Cardiac septum (tissue), 1 donor: ENCODE measurements around the gene ADRA1B. TPM values are rescaled to one million over a fixed set of nuclear protein-coding genes. Genes with fewer than 3 reads are reported as not detected.
"Not testable (repeated sequence)": the region's sequence is repeated elsewhere in the genome, so short reads cannot be mapped to it uniquely, and the experiment has no call there.

Source experiments
- DNase-seq: peaks from one replicate; pipeline ENCODE4 v3.0.0-alpha.2; 2020; ENCODE audit warnings: low spot score
- intact Hi-C: fragments of 100-400 bp; cut with DNase I; formaldehyde crosslinking; loops from one replicate; pipeline ENCODE4 v1.14.0; 2022
- total RNA-seq: library from RNA; stranded (reverse); fragmentation: NEBNext Ultra II Directional; extraction: Animal tissue kit (Norgen Biotek cat#: 25700); gene quantifications from one replicate; pipeline ENCODE4 v1.2.1, GENCODE V29; 2021
- donor health status: DM: no; HTN: no; CAD: no.

The ADRA1B gene
- total RNA-seq, 1 donor from 2014 or later: 4.9 TPM

DNA sequence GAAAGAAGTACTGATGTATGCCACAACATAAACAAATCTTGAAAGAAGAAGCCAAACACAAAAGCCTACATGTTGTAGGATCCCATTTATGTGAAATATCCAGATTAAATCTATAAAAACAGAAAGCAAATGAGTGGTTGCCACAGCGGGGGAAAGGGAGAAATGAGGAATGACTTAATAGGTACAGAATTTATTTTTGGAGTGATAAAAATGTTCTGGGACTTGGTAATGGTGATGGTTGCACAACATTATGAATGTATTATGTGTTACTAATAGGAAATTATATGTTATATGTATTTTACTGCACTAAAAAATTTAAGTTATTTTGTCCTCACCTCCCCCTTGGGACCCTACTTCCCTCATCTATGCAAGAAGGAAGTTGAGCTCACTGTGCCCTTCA lies 76.3 kb downstream of the ADRA1B start:
- intact Hi-C loops: no loop called here
- DNase-seq: no peak

DNA sequence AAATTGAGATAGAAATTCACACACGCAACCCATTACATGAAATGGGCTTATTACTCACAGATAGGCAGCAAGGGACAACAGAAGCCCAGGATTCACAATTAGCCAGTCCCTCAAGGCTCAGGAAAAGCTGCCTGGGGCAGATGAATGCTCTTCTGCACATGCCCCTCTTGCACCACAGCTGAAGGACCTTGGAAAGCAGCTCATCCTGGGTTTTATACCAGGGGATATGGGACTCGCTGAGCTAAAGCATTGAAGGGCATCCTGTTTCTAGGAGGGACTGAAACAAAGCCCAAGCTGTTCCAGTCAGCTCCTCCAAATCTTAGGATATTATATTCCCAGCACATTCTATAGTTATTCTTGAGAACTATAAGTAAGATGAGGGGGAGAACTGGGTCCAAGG lies 76.9 kb downstream of the ADRA1B start:
- intact Hi-C loops: no loop called here
- DNase-seq: no peak

DNA sequence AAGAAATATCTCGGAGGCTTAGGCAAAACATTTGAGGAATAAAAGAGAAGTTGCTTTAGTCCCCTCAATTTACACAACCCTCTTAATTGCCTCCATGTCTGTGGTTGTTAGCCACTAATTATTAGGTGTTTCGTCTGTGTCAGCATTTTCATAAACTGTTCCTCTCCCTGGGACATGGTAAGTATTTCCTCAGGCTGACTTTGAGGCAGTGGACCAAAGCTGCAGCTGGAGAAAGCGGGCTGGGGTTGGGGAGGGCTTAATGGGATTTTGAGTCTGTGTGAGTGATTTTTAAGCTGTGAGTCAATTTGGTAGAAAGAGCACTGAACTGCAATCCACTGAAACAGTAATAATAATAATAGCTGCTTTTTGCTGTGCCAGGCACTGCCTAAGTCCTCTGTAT lies 79.6 kb downstream of the ADRA1B start:
- no peak for DNase-seq
- intact Hi-C loops: no loop called here

DNA sequence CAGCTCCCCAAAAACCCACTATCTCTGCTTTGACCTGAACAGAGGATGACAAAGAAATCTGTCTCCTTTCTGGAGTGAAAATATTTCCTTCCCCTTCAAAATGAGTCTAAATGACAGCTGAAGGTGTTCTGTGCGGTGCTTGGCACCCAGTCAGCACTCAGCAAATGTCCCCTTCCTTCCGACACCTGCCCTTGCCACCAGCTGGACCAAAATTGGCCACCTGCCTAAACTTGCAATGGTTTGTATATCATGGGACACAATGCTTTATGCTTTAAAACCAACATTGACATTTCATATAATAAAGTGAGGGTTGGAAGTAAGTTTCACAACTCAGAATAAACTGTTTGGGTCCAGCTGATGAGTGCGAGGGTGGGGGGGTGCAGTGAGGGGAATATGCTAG lies 85.2 kb downstream of the ADRA1B start:
- intact Hi-C loops: no loop called here
- no peak for DNase-seq

DNA sequence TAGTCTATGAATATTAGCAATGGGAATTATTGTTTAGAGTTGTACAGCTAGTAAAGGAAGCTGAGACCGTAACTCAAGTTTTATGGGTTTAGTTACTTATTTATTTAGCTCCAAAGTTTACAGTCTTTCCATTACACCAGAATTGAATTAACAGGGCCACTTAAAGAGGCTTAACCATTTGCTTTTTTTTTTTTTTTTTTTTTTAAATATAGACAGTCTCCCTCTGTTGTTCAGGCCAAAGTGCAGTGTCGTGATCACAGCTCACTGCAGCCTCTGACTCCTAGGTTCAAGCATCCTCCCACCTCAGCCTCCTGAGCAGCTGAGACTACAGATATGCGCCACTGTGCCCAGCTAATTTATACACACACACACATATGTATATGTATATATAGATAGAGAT lies 91.2 kb downstream of the ADRA1B start:
- DNase-seq: no peak
- intact Hi-C loops: no loop called here

DNA sequence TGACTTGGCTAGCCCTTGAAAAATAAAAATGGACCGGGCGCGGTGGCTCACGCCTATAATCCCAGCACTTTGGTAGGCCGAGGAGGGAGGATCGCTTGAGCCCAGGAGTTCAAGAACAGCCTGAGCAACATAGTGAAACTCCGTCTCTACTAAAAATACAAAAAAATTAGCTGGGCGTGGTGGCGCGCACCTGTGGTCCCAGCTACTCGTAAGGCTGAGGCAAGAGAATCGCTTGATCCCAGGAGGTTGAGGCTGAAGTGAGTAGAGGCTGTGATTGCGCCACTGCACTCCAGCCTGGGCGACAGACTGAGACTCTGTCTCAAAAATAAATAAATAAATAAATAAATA lies 92.2 kb downstream of the ADRA1B start:
- intact Hi-C loops, DNase-seq: not testable (repeated sequence)

DNA sequence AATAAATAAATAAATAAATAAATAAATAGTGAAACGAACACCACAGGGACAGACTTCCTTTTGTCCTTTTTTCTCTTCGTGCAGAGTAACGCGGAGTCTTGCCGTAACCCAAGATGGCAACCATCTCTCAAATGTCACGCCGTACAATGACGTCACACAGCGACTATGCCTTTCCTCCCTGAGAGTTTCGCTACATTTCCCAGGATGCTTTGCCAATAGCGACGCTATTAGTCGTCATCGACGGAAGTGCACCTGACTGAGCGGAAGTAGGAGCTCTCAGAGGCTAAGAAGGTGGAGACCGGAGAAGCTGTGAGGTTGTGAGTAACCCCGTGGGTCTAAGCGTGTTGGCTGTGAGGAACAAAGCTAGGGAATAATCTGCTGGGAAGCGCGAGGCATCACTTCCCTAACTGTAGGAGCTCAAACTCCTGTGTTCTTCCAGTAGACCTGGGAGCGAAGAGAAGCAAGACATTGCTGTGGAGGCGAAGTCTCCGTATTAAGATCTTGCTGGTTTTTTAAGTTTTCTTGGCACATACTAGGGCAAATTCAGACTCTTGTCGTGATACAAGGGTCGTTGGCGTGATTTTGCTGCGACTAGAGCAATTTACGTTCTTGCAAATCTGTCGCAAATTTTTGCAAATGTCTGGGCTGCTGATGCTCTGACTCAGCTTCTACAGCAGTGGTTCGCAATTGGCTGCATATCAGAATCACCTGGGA lies 92.8 kb downstream of the ADRA1B start, which contains the start of gene TTC1:
Gene TTC1 (plus strand): TSS at position 263 of the 714 bp plus-strand sequence. CDS start 1,390 bp downstream, outside the sequence.
- DNase-seq: peak; percentile 97
- intact Hi-C loops: no loop called here

DNA sequence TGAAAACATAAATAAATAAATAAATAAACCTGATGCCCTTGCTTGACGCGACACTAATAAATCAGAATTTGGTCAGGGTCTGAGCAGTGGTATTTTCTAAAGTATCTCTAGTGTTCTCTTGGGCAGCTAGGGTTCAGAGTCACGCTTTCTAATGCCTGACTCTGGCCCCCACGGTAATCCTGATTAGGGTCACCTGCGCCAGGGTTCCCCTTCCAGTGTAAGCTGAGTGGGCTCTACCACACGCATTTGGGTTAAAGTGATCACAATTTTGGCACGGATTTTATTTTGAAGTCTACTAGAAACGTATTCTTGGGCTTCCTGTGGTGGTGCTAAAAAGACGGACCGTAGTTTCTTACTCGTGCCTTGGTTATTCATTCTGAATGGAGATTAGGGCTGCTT lies 93.3 kb downstream of the ADRA1B start:
- no peak for DNase-seq
- intact Hi-C loops: no loop called here

DNA sequence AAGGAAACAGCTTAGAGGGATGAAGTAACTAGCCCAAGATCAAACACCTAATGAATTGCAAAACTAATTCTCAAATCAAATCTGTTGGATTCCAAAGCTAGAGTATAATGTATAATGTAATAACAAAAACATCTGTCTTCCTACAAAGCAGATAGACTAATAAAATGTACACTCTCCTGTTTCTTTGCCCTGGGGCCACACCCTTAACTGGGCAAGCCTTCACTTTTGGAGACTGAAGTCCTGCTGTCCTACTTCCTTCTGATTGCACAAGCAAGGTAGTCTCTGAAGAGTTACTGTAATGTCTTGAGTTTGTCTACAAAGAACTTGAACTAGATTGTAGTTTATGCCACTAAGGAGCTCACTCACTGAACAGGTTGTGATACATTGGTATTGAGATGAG lies 95.2 kb downstream of the ADRA1B start:
- DNase-seq: no peak
- intact Hi-C loops: loop anchor here (10.0 kb wide), 1 partner anchor 183 kb away; no protein-coding TSS in a partner anchor

DNA sequence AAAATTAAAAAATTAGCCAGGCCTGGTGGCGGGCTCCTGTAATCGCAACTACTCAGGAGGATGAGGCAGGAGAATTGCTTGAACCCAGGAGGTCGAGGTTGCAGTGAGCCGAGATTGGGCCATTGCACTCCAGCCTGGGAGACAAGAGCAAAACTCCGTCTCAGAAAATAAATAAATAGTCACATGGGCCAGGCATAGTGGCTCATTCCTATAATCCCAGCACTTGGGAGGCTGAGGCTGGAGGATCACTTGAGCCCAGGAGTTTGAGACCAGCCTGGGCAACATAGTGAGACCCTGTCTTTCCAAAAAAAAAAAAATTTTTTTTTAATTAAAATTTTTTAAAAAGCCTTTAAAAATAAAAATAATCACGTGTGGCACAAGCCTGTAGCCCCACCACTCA lies 97.9 kb downstream of the ADRA1B start:
- not testable (repeated sequence) for DNase-seq
- intact Hi-C loops: loop anchor here (10.0 kb wide), 1 partner anchor 181 kb away; no protein-coding TSS in a partner anchor

DNA sequence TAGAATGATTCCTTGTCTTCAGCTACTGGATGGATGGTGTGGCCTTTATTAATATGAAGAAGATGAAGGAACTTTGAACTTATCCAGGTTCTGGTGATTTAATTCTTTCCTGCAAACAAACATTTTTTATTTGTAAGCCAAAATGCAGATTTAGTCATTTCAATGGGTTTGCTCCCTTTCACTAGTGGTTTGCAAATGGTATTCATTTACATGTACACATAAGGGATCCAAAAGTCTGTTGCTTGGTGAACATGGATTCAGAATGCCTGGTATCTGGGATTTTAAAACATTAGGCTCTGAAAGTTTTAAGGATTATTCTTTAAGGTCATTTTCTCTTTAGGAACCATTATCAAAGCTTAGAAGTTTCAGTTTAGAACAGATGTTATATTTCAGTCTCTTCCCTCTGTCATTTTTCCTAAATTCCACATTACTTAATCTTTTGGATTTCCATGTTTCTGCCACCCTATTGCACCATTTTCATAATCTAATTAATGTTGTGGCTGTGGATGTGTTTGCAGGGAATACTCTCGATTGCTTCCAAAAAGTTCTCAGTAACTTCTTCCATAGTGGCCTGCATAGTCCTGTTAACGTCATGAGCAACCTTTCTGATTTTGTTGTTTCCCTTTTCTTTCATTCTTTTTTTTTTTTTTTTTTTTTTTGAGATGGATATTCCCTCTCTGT lies 102.8 kb downstream of the ADRA1B start:
- no peak for DNase-seq
- intact Hi-C loops: loop anchor here (10.0 kb wide), 1 partner anchor 176 kb away; no protein-coding TSS in a partner anchor

DNA sequence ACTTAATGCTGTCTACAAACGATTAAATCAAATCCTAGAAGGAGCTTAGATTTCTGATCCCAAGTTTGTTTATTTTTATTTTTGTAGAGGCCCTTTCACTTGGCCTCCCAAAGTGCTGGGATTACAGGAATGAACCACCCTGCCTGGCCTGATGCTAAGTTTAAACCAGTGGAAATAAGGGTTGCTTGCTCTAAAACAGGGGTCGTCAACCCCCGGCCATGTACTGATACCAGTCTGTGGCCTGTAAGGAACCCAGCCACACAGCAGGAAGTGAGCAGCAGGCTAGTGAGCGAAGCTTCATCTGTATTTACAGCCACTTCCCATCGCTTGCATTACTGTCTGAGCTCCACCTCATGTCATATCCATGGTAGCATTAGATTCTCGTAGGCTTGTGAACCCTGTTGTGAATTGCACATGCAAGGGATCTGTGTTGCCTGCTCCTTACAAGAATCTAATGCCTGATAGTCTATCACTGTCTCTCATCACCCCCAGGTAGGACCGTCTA lies 104.0 kb downstream of the ADRA1B start:
- intact Hi-C loops: loop anchor here (2.0 to 5.0 kb wide), 2 partner anchors 324 to 377 kb away; no protein-coding TSS in a partner anchor
- no peak for DNase-seq

DNA sequence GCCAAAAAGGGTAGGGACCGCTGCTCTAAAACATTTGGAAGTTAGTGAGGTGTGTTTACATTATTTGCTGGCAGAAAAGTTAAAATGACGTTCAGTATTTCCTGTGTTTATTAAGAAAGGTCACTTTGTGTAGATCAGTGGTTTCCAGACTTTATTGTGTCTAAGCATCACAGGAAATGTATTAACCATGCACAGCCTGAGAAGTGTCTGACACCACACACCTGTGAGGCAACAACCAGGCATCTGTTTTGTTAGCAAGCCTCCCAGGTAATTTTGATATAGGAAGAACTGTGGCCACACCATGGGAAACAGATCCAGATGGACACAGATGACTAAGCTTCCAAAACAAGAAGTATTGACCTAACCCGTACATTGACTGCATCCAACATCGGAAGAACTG lies 104.7 kb downstream of the ADRA1B start:
- DNase-seq: no peak
- intact Hi-C loops: loop anchor here (2.0 to 5.0 kb wide), 2 partner anchors 324 to 376 kb away; no protein-coding TSS in a partner anchor

DNA sequence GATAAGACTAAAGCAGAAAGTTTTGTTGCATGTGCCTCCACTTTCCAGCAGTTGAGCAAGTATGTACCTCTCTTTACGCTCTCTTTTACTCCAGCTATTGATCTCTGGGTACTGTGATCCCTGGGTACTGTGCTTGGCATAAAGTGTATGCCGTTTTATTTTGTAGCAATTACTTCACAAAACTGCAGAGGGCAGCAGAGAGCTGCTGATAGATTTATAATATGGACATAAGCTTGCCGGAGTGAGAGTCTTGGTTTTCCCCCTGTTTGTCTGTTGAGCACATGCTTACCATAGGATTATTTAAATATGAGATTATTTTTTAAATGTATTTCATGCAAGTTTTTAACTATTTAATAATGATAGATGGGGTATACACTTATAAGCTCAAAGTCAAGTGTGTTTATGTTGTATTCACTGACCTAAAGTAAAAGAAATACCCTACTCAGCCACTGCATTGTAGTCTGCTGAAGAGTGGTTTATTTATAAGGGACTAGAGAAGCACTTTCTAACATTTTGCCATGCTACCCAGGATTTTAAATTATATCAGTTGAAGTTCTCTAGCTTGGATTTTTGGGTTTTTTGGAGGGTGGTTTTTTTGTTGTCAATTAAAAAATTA lies 105.7 kb downstream of the ADRA1B start:
- DNase-seq: no peak
- intact Hi-C loops: loop anchor here (2.0 to 5.0 kb wide), 2 partner anchors 323 to 375 kb away; no protein-coding TSS in a partner anchor

Other genes with a start within 250 kb of the ADRA1B start
- gene TTC1, start 92.7 kb downstream of the ADRA1B start, total RNA-seq: 67.7 TPM
- 11.7 TPM for gene PWWP2A, start 203.0 kb downstream of the ADRA1B start, total RNA-seq